CD4-positive, alpha-beta T cell (primary cell): ENCODE data around the gene KCNH2. TPM values are rescaled to one million over a fixed set of nuclear protein-coding genes. Genes with fewer than 3 reads are reported as not detected.

ENCODE experiments used
- ATAC-seq: fragments of 200-7000 bp; cut with Tn5 transposase; one replicate; pipeline ENCODE4 v1.10.0; 2022; ENCODE audit warnings: mild to moderate bottlenecking; ENCODE audit not compliant: poor library complexity
- CTCF ChIA-PET: fragments of 350-600 bp; sonication (Branson Sonifier 250); formaldehyde crosslinking; loops from one replicate; lab custom pipeline; 2021; ENCODE audit warnings: antibody characterized with exemption, inconsistent platforms; lab: Charles Lee
- POLR2A ChIA-PET: fragments of 350-600 bp; sonication (Branson Sonifier 250); formaldehyde crosslinking; loops from one replicate; lab custom pipeline; 2021; ENCODE audit warnings: antibody characterized with exemption, inconsistent platforms; lab: Charles Lee
- DNase-seq, 14 experiments: peaks; one replicate each; pipeline ENCODE4 v3.0.0-alpha.2; 2013 to 2020; ENCODE audit warnings: mixed read lengths in 2 of 14
- H3K27ac ChIP-seq, 2 donors: one replicate each; pipeline versions ENCODE4 v1.5.1 to v1.7.0; 2013; ENCODE audit warnings: low read length in 2 of 2, low read depth in 1 of 2, mild to moderate bottlenecking in 1 of 2
- H3K27me3 ChIP-seq, 2 experiments: 1 replicate in 1 of 2; 2 replicates in 1 of 2; pipeline versions ENCODE4 v1.6.1 to v1.7.0; 2013; ENCODE audit warnings: low read length in 2 of 2, control low read depth in 1 of 2, mild to moderate bottlenecking in 1 of 2, moderate library complexity in 1 of 2; ENCODE audit not compliant: insufficient read depth in 2 of 2, control insufficient read depth in 1 of 2
- H3K36me3 ChIP-seq: one replicate; pipeline ENCODE4 v1.6.1; 2013; ENCODE audit warnings: low read length, control low read depth; ENCODE audit not compliant: insufficient read depth
- H3K4me1 ChIP-seq: one replicate; pipeline ENCODE4 v1.6.1; 2013; ENCODE audit warnings: low read length, control low read depth; ENCODE audit not compliant: insufficient read depth
- H3K4me3 ChIP-seq: one replicate; pipeline ENCODE4 v1.5.1; 2013; ENCODE audit warnings: mild to moderate bottlenecking, low read length, moderate library complexity
- H3K9me3 ChIP-seq, 2 experiments: 1 replicate in 1 of 2; 2 replicates in 1 of 2; pipeline versions ENCODE4 v1.6.1 to v1.7.0; 2013; ENCODE audit warnings: low read length in 2 of 2, mild to moderate bottlenecking in 2 of 2, control low read depth in 1 of 2, moderate library complexity in 1 of 2; ENCODE audit not compliant: control insufficient read depth in 1 of 2, insufficient read depth in 1 of 2
- H3K27ac Mint-ChIP-seq: one replicate; pipeline ENCODE4 v1.8.0; 2020; ENCODE audit warnings: mixed read lengths
- H3K27me3 Mint-ChIP-seq: one replicate; pipeline ENCODE4 v1.8.0; 2021; ENCODE audit warnings: mixed read lengths
- H3K36me3 Mint-ChIP-seq: one replicate; pipeline ENCODE4 v1.8.0; 2021; ENCODE audit warnings: low read depth, mixed read lengths
- H3K4me1 Mint-ChIP-seq: one replicate; pipeline ENCODE4 v1.8.0; 2021; ENCODE audit warnings: low read depth, mixed read lengths
- H3K4me3 Mint-ChIP-seq: one replicate; pipeline ENCODE4 v1.8.0; 2020; ENCODE audit warnings: mild to moderate bottlenecking, mixed read lengths
- H3K9me3 Mint-ChIP-seq: one replicate; pipeline ENCODE4 v1.8.0; 2020; ENCODE audit warnings: mixed read lengths
- intact Hi-C, 2 experiments: fragments of 100-400 bp; cut with DNase I in 1 of 2; cut with micrococcal nuclease in 1 of 2; formaldehyde crosslinking; loops; one replicate each; pipeline versions ENCODE4 v1.15.1 to v1.9.0; 2023 to 2025; cut with DNase I, micrococcal nuclease
- total RNA-seq, 174 experiments: library from RNA in 2 of 174; stranded (reverse) in 2 of 174; gene quantifications; one replicate each; pipeline ENCODE4 v1.2.3 and lab custom pipeline; 2021 to 2026
- TF ChIP-seq, protein P1 (sequence below): fragments of 200-600 bp; IDR thresholded peaks from one replicate; pipeline ENCODE4 v1.8.0; 2022; ENCODE audit warnings: antibody characterized with exemption, mild to moderate bottlenecking

KCNH2 gene
- total RNA-seq, 2 experiments from 2014 or later: 1.9 to 2.3 TPM

DNA sequence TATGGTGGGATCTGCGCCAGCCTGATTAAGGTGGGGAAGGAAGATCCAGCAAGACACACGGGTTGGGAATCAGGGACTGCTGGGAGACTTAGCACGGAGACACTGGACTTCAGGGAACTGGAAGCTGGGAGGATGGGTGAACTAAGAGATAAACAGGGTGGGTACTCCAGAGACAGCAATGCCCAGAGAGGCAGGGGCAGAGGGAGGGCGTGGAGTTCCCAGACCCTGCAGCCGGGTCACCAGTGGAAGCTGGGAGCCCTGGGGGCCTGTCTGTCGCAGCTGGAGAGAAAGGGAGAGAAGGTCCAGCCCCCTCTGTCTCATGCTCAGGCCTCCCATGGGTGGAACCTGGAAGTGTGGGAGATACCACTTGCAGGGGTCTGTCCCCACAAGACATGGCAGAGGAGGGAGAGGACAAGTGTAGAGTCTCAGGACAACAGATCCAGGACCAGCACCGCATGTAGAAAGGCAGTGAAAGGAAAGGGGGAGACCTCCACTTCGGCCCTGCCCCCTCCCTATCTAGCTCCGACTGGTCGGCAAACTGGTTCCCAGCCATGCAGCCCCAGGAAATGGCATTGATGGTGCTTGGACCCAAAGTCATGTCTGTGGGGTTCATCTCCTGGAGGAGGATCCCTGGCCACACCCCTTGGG, 81.4 kb downstream of the KCNH2 start:
- intact Hi-C loops: no loop called here
- Mint-ChIP-seq H3K9me3 (no peaks in the 10 kb centered on the region), H3K36me3 (no peaks in the 10 kb centered on the region), H3K4me1 (no peaks in the 10 kb centered on the region), H3K27me3 (peaks cover 59% of the 10 kb centered on the region), H3K4me3 (no peak overlapping the region), H3K27ac (no peak overlapping the region)
- no peaks in the 10 kb centered on the region for H3K36me3 ChIP-seq
- H3K4me3 ChIP-seq: no peak overlapping the region
- ChIA-PET POLR2A (no interaction called here), CTCF (interaction anchor here (1.2 kb wide), 1 partner anchor 121 kb away, joined by 4 read pairs; no protein-coding TSS in a partner anchor)
- H3K27me3 ChIP-seq: peaks cover 23 to 25% of the 10 kb centered on the region in 2 experiments
- ATAC-seq: no peak
- TF ChIP-seq, protein P1, sequence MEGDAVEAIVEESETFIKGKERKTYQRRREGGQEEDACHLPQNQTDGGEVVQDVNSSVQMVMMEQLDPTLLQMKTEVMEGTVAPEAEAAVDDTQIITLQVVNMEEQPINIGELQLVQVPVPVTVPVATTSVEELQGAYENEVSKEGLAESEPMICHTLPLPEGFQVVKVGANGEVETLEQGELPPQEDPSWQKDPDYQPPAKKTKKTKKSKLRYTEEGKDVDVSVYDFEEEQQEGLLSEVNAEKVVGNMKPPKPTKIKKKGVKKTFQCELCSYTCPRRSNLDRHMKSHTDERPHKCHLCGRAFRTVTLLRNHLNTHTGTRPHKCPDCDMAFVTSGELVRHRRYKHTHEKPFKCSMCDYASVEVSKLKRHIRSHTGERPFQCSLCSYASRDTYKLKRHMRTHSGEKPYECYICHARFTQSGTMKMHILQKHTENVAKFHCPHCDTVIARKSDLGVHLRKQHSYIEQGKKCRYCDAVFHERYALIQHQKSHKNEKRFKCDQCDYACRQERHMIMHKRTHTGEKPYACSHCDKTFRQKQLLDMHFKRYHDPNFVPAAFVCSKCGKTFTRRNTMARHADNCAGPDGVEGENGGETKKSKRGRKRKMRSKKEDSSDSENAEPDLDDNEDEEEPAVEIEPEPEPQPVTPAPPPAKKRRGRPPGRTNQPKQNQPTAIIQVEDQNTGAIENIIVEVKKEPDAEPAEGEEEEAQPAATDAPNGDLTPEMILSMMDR: no peak
- no peaks in the 10 kb centered on the region for H3K9me3 ChIP-seq
- H3K4me1 ChIP-seq: peaks cover 12% of the 10 kb centered on the region
- no peak for DNase-seq
- H3K27ac ChIP-seq: no peak overlapping the region

DNA sequence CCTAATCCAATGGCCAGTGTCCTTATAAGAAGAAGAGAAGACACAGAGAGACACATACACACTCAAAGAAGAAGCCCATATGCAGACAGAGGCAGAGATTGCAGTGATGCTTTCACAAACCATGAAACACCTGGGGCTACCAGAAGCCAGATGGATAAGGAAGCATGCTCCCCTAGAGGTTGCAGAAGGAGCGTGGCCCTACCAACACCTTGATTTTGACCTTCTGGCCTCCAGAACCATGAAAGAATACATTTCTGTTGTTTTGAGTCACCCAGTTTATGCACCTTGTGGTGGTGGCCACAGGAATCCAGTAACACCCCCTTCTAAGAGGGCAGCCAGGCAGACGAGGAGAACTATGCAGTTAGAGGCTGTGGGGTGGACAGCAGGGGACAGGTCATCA, 82.3 kb downstream of the KCNH2 start:
- Histone ChIP-seq H3K27me3 (peaks cover 21 to 25% of the 10 kb centered on the region in 2 experiments), H3K27ac (no peak overlapping the region), H3K36me3 (no peaks in the 10 kb centered on the region), H3K4me1 (peaks cover 12% of the 10 kb centered on the region), H3K4me3 (no peak overlapping the region), H3K9me3 (no peaks in the 10 kb centered on the region)
- intact Hi-C loops: no loop called here
- POLR2A ChIA-PET: no interaction called here
- H3K4me1 Mint-ChIP-seq: no peaks in the 10 kb centered on the region
- peaks cover 51% of the 10 kb centered on the region for H3K27me3 Mint-ChIP-seq
- H3K27ac Mint-ChIP-seq: no peak overlapping the region
- TF ChIP-seq, protein P1: no peak
- H3K9me3 Mint-ChIP-seq: no peaks in the 10 kb centered on the region
- H3K4me3 Mint-ChIP-seq: no peak overlapping the region
- CTCF ChIA-PET: interaction anchor here (1.2 kb wide), 1 partner anchor 122 kb away, joined by 4 read pairs; no protein-coding TSS in a partner anchor
- H3K36me3 Mint-ChIP-seq: no peaks in the 10 kb centered on the region
- no peak for DNase-seq
- ATAC-seq: no peak

Other genes with a start within 250 kb of the KCNH2 start
- gene GIMAP5, start 240.9 kb downstream of the KCNH2 start, total RNA-seq: 10 to 100 TPM; 31.3 to 35.2 TPM
- not detected for gene TMEM176B, start 178.0 kb downstream of the KCNH2 start, total RNA-seq
- not detected for gene TMEM176A, start 177.6 kb downstream of the KCNH2 start, total RNA-seq
- not detected for gene AOC1, start 125.8 kb downstream of the KCNH2 start, total RNA-seq
- gene NOS3, start 12.7 kb upstream of the KCNH2 start, total RNA-seq: 1 to 10 TPM; 3.9 to 7.1 TPM
- gene ATG9B, start 46.2 kb upstream of the KCNH2 start, total RNA-seq: 10 to 100 TPM; 16.8 to 17.1 TPM
- gene ABCB8, start 50.1 kb upstream of the KCNH2 start, total RNA-seq: 10 to 100 TPM; 57.0 to 62.2 TPM
- gene ASIC3, start 70.2 kb upstream of the KCNH2 start, total RNA-seq: 10 to 100 TPM; 13.8 to 15.2 TPM
- 1 to 10 TPM; 3.1 to 3.5 TPM for gene CDK5, start 79.6 kb upstream of the KCNH2 start, total RNA-seq
- 10 to 100 TPM; 27.1 to 31.4 TPM for gene SLC4A2, start 81.3 kb upstream of the KCNH2 start, total RNA-seq
- 10 to 100 TPM; 82.2 to 84.2 TPM for gene FASTK, start 102.5 kb upstream of the KCNH2 start, total RNA-seq
- 10 to 100 TPM; 44.5 to 46.6 TPM for gene TMUB1, start 105.2 kb upstream of the KCNH2 start, total RNA-seq
- 10 to 100 TPM; 43.2 to 44.6 TPM for gene AGAP3, start 108.2 kb upstream of the KCNH2 start, total RNA-seq
- gene GBX1, start 189.4 kb upstream of the KCNH2 start, total RNA-seq: not detected
- gene ASB10, start 208.9 kb upstream of the KCNH2 start, total RNA-seq: not detected
- gene H2BK1, start 232.2 kb upstream of the KCNH2 start, total RNA-seq: not detected
- gene ABCF2, start 248.9 kb upstream of the KCNH2 start, total RNA-seq: 10 to 100 TPM; 12.3 to 13.2 TPM